Stimulated activated CD4-positive, alpha-beta T cell treated with anti-CD3 and anti-CD28 coated beads, Interleukin-4, amount 100 ng/mL, for 1 hour (primary cell): ENCODE measurements around the gene ABLIM1.
"Not testable (repeated sequence)": the region's sequence is repeated elsewhere in the genome, so short reads cannot be mapped to it uniquely, and the experiment has no call there.

Experiments used
- DNase-seq: peaks from one replicate; pipeline ENCODE4 v3.0.0-alpha.2; 2020

The ABLIM1 gene

GRCh38 chr10:114658175-114658574, at the start of gene ABLIM1:
Gene ABLIM1 (minus strand): TSS chr10:114658275. CDS start chr10:114658200, 75 bp downstream.
- DNase-seq: no peak

DNA sequence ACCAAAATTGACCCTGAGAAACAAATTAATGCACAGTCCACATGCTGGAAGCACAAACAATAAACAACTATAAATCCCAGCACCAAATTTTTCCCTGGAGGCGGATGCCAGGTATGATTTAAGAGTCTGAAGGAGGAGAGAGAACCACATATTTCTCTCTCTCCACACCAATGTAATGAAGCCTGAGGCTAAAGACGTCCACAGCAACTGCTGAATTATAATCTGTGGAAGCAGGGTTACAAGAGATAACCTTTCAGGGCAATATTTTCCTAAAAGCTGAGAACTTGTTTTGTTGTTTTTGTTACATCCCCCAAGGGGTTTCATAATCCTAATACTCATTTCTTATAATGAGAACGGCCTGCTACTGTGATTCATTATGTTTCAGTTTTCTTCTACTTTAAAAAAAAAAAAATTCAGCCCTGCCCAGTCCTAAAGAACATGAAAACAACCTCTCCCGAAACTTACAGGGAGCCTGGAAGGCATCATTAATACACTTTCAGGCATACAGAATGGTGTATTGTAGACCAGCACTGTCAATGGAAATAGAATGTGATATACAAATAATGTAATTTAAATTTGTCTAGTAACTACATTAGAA, 48.5 kb upstream of the ABLIM1 start:
- no peak for DNase-seq

DNA sequence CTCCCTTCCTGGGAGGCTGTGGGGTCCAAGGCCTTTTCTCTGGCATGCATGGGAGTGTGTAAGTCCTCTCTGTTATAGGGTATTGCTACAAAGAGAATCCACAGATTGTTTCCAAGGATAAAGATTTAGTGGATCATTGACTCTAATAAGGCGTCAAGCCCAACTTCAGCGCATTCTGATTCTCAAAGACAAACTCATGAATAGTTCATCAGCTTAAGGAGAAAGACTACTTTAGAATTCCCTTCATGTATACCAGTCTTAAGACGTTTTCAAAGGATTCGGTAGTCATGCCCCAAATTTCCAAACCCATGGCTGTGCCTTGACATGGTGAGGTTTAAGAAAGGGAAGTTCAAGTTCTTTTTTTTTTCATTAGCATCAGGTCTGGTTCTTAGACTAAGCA, 46.6 kb upstream of the ABLIM1 start:
- no peak for DNase-seq

DNA sequence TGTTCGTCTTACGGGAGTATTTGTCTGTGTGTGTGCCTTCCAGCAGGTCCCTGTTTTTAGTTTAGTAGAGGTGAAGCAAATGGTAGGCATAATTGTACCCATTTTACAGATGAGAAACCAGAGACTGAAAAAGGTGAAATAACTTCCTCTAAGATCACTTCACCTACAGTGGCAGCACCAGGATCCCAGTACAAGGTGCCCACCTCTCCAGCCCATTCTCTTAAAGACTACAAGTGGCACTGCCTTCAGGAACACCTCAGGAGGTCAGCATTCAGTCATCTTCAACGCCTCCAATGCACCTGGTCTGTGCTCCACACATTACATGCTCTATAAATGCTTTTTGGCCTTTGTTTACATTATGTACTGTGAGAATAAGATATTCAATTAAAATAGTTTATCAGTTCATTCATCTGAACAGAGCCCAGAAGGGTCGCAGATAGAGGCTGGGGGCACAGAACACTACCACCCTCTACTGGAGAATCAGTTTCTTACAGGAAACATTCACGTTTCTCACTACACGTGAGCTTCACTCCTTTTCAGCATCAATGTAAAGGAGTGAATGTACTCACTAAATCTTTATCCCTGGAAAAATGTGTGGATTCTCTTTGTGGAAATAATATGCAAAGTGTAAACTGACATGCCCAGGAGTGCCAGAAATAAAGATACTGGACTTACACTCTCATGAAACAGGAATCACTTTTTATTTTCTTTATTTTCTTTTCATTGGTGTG, 45.5 kb upstream of the ABLIM1 start:
- no peak for DNase-seq

DNA sequence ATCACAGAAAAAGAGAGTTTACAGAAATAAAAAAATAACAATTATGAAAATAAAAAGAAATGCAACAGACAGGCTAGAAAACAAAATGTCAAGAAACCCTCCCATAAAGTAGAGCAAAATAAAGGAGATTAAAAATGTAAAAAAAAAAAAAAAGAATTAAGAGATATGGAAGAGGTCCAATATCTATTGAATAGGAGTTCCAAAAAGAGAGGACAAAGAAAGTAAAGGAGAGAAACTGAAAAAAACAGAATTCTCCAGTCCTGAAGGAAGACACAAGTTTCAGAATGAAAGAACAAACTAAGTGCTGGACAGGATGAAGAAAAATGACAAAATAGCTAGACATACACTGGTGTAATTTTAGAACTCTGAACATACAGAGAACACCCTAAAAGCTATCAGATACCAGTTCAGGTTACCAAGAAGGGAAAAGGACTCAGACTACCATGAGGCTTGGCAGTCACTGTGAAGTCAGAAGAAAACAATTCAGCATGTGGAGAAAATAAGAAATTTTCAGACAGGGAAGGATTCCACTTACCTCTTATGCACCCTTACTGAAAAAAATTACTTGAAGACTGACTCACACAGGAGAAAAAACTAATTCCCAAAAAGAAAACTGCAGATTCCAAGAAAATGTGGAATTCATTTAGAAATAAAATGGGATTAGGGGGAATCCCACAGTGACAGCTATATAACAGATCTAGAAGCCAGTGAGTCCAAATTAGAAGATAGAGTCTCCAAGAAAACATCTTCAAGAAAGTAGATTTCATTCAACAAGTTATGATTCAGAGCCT, 40.4 kb upstream of the ABLIM1 start:
- no peak for DNase-seq

DNA sequence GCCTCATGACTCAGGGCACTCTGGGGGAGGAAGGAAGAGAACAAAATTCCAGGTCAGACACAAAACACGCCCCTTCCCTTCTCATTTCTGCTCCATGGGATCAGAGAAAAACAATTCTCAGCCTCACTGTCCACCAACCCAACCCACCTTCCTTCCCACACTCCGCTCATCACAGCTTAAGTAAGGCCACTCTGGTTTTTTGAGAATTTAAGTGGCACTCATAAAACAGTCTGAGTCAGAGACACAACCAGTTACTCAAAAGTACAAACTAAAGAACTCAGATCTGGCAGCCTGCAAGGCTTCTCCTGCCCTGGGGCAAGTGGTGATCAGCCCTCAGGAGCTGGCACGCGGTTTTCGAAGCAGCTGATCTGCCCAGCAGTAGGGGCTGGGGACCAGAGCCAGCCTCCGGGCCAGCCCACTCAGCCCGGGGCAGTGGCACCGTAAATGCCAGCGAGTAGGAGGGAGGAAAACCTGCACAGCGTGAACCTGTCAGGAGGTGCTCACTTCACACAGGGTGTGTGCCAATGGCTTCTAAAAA, 39.1 kb upstream of the ABLIM1 start:
- DNase-seq: no peak

DNA sequence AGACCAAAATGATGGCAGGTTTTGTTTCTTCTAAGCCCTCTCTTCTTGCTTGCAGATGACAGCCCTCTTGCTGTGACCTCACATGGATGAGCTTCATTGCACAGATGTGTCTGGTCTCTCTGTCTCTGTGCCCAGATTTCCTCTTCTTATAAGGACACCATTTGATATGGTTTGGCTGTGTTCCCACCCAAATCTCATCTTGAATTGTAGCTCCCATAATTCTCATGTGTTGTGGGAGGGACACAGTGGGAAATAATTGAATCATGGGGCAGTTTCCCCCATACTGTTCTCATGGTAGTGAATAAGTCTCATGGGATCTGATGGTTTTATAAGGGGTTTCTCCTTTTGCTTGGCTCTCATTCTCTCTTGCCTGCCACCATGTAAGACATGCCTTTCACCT, 38.2 kb upstream of the ABLIM1 start:
- DNase-seq: not testable (repeated sequence)

DNA sequence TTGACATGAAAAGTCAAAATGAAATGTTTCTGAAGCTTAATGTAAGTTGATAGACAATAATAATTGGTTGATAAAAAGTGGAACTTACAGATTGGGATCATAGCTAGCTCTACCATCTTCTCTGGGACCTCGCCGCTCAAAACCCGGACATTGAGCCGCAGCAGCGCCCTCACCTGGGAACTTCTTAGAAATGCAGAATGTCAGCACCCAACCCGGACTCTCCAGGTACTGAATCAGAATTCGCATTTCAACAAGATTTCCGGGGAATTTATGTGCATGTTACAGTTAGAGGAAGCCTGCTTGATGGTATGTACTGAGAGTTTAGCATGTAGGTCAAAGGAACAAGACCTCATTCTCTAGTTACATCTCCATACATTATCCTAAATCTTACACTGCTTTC, 36.7 kb upstream of the ABLIM1 start:
- DNase-seq: peak; percentile 34

DNA sequence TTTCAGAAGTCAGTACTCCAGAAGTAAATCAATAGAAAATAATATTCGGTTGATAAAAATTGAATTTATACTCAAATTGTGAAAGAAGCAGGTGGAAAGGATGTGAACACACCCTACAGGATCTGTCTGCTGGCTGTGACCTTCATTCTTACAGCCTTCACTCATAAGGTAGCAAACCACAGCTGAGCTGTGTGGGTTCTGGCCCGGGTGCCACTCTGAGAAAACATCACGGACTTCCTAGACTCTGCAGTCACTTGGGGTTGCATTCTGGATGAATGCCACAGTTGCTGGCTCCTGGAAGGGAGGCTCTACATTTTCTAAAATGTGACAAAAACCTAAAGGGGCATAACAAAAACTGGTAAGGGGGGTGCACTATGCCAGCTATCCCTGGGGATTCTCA, 36.0 kb upstream of the ABLIM1 start:
- DNase-seq: no peak

- DNase-seq: no peak
These were observed 33.4 kb upstream of the ABLIM1 start for GRCh38 chr10:114691442-114691941.

- DNase-seq: no peak
These were observed 30.7 kb upstream of the ABLIM1 start for GRCh38 chr10:114688786-114689185.

DNA sequence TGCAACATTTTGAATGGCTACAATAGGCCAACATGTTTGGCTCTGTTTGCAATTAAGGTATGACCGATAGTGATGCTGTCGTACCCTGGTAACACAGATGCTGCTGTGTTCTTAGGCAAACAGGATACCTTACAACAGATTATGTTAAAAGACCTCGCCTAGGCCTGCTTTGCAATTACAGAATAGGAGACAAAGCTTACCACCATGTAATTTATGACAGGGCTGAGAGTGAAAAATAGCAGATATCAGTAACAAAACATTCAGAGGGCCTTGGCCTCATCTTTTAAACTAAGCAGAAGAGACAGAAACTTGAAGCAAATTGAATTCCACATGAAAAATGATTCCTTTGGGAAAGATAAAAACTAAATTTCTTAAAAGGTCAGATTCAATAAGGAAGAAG, 29.4 kb upstream of the ABLIM1 start:
- no peak for DNase-seq

DNA sequence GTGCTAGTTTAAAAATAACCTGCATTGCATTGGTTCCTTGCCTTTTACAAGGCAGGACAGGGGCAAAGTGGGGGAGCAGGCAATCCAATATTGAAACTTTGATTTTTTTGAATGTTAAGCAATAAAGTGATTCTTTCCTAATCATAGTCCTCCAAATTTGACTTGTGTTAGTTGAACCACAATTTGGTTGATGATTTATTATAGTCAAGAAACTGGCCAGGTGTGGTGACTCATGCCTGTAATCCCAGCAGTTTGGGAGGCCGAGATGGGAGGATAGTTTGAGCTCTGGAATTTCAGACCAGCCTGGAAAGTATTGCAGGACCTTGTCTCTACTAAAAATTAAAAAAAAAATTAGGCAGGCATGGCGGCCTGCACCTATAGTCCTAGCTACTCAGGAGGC, 27.9 kb upstream of the ABLIM1 start:
- no peak for DNase-seq

DNA sequence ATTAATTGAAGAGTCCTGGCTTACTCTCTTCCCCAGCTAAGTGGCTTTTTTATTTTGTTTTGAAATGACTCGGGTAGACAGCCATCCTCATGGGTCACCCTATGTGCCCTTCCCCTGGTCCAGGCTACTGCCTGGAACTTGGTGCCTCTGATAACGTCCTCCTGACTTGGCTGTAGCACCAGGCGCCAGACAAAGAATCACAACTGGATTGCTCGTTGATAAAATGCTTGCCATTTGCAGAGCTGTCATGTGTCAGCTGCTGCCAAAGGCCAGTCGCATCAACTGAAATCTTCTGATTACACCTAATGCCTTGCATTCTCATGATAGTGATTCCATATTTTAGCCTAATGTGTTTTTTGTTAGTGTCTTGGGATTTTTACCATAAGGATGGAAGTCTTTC, 27.4 kb upstream of the ABLIM1 start:
- DNase-seq: no peak

- DNase-seq: no peak
These were observed 26.7 kb upstream of the ABLIM1 start for GRCh38 chr10:114684822-114685209.

DNA sequence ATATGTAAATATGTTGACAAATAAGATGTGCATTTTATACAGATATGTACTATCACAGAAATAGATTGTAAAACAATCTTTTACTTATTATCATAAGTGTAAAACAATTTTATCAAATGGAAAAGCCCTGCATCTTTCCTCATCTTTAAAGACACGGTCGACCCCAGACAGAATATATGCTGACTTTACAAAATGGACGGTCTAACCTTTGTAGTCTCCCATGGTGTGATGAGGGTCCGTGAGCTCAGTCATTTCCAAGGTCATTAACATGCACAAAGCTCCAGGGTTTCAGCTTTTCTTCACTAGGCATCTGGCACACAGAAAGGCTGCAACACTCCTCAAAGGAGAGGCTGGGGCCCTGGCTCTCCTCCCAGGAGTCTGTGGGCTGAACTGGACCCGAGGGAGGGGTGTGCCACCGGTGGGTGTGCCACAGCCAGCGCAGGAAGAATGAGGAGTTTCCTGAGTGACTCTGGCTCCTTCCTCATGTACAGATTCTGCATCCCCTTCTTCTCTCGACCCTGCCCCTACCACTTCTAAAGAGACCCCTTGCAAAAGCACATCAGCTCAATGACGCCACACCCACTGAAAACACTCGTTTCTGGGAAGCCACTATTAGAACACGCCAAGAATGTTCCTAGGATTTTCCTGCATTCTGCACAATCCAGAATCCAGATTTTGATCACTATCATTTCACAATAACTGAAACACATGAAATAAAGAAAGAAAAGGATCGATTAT, 26.2 kb upstream of the ABLIM1 start:
- no peak for DNase-seq

- no peak for DNase-seq
These were observed 25.5 kb upstream of the ABLIM1 start for GRCh38 chr10:114683593-114683992.

DNA sequence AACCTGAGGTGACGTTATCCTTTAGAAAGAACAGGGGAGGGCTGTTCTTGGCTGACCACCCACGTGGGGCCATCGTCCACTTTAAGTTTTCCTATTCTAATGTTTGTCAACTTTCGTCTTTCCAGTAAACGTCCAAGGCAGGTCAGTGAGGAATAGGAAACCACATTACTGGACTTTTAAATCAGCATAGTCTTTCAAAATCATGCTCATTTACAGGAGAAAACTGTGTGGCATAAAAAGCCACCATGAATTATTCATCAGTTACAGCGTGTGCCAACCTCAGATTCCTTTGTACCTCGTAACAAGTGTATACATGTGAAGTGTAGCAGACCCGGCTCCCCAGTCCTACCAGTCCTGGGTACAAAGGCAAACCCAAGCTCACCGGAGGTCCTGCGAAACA, 25.1 kb upstream of the ABLIM1 start:
- DNase-seq: no peak

- no peak for DNase-seq
These were observed 24.5 kb upstream of the ABLIM1 start for GRCh38 chr10:114682532-114682931.

DNA sequence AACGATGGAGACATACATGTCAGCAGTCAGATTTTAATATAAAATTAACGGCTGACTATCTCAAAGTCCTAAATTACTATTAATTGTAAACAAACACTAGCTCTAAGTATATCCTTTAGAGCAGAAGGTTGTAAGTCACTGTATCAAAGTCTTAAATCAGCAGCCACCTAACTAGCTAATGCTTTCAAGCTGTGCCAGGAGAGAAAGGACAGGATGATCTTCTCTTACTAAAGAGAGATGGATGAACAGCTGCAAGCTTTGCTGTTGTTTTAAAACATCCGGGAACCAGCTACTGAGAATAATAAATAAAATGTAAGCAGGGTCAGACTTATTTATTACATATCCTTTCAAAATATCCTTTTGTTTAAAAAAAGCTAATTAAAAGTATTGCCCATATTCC, 24.0 kb upstream of the ABLIM1 start:
- no peak for DNase-seq

DNA sequence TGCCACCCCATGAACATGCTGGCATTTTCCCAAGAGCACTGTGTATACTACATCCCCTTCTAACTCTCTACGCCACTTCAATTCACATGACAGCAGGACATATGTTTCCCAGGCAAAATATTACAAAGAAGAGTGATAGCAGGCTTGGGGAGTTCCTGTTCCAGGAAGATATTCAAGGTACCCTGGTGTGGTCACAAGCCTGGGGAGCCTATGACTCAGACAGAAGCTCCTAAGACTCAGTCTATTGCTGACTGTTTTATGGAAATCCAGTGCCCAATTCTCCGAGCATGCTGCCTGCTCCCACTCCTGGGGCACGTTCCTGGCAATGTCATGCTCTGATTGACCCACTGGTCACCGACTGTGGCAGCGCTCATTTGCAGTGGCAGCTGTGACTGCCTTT, 23.5 kb upstream of the ABLIM1 start:
- no peak for DNase-seq

DNA sequence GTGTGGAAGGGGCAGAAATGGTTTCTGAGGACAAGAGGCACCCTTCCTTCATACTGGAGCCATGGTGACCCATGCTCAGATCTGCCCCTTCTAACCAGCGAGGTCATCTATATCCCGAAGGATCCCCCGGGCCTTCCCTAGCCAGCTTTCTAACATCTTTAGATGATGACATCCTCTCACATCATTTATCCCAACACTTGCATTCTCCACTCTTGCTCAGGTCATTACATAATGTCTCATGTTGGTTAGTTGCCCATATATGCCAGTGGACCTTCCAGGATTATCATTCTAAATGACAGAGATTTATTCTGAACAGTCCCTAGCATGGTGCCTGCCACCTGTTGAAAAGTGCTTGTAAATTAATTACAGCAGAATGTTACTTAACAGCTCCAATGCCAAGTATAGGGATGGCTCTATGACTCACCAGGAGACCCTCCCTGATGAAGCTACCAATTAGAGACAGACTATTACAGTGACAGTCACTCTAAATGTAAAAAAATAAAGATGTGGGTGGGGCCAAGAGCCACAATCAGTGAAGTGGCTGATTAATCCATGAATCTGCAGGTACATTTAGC, 22.6 kb upstream of the ABLIM1 start:
- no peak for DNase-seq

DNA sequence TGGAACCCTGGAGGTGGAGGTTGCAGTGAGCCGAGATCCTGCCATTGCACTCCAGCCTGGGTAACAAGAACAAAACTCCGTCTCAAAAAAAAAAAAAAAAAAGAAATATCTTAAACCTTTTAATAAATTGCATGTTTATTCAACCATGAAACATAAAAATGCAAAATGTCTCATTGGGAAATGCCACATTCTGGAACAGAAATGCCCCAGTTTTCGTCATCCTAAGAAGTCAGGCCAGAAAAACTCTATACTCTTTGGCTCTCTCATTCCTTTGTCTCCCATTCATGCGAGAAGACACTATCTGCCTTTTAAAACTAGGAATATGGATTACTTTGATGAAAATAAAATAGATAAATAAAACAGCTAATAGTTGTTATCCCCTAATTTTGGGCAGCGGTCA, 21.5 kb upstream of the ABLIM1 start:
- no peak for DNase-seq
